AG04449 (cell line): ENCODE measurements around the gene TEKT3.

ENCODE experiments used
- CTCF ChIA-PET: fragments of 350-600 bp; formaldehyde crosslinking; extraction: SDS; loops from one replicate; lab custom pipeline; 2021; ENCODE audit warnings: antibody characterized with exemption; lab: Yijun Ruan, JAX
- POLR2A ChIA-PET: fragments of 400-600, 350-600 bp; formaldehyde crosslinking; extraction: SDS; loops from one replicate; lab custom pipeline; 2020; ENCODE audit warnings: antibody characterized with exemption, inconsistent platforms; lab: Yijun Ruan, JAX
- DNase-seq: peaks from one replicate; pipeline ENCODE4 v3.0.0-alpha.2; 2010; ENCODE audit warnings: low read depth, low spot score
- H3K4me3 ChIP-seq: 2 replicates; pipeline ENCODE4 v1.5.1; 2011; ENCODE audit warnings: low read depth, mild to moderate bottlenecking, control low read depth, low read length
- CTCF ChIP-seq: IDR thresholded peaks from one replicate; pipeline ENCODE4 v1.5.1; 2011; ENCODE audit warnings: mild to moderate bottlenecking, moderate library complexity, low read length, control low read depth, inconsistent platforms; ENCODE audit not compliant: insufficient read depth; ENCODE audit errors: missing control alignments

TEKT3 gene

GRCh38 chr17:15341385-15341849 is at the start of gene TEKT3:
TEKT3 (minus strand) TSS chr17:15341597; CDS start chr17:15331585, 10,012 bp downstream.
- DNase-seq: no peak
- peak within 1 kb of the TSS; percentile 57 for H3K4me3 ChIP-seq
- POLR2A ChIA-PET: no interaction called here
- CTCF ChIA-PET: interaction anchor here (0.6 to 1.0 kb wide), 2 partner anchors 116 to 182 kb away, joined by 3 read pairs; no protein-coding TSS in a partner anchor
- TF ChIP-seq CTCF: no peak

GRCh38 chr17:15388356-15389041 is 47.1 kb upstream of the TEKT3 start:
- H3K4me3 ChIP-seq: no peak overlapping the region
- POLR2A ChIA-PET: no interaction called here
- no peak for DNase-seq
- CTCF ChIA-PET: interaction anchor here (1.2 kb wide), 1 partner anchor 131 kb away, joined by 3 read pairs; no protein-coding TSS in a partner anchor
- TF ChIP-seq CTCF: no peak

DNA sequence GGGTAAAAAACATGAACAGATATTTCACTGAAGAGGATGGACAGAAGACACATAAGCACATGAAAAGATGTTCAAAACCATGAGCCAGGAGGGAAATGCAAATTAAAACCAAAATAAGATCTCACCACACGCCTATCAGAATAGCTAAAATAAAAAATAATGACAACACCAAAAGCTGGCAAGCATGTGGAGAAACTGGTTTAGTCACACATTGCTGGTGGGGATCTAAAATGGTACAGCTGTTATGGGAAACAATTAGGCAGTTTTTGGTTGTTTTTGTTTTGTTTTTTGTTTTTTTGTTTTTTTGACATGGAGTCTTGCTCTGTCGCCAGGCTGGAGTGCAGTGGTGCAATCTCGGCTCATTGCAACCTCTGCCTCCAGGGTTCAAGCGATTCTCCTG is 44.7 kb upstream of the TEKT3 start:
- no peak for TF ChIP-seq CTCF
- ChIA-PET POLR2A (no interaction called here), CTCF (no interaction called here)
- H3K4me3 ChIP-seq: no peak overlapping the region
- DNase-seq: no peak

GRCh38 chr17:15385305-15385704 is 43.9 kb upstream of the TEKT3 start:
- ChIA-PET CTCF (no interaction called here), POLR2A (no interaction called here)
- no peak for DNase-seq
- TF ChIP-seq CTCF: no peak
- H3K4me3 ChIP-seq: no peak overlapping the region

GRCh38 chr17:15384142-15384787 is 42.9 kb upstream of the TEKT3 start:
- POLR2A ChIA-PET: no interaction called here
- no peak overlapping the region for H3K4me3 ChIP-seq
- CTCF ChIA-PET: interaction anchor here (1.0 kb wide), 1 partner anchor 121 kb away, joined by 3 read pairs; no protein-coding TSS in a partner anchor
- TF ChIP-seq CTCF: no peak
- DNase-seq: no peak

DNA sequence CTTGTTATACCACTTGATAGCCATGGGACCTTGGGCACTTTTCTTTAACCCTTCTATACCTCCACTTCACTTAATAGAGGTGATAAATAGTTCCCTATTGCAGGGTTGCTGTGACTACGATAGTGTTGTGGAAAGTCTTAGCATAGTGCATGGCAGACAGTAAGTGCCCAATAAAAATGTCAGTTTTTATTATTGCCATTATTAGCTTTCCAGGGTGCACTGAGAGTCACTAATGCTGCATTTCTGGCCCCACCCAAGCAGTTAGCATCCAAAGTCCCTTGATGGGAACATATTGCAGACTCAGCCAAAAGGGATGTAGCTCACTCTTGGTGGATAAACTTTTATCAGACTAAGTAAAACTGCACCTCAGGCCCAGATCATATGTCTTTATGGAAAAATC is 41.5 kb upstream of the TEKT3 start:
- TF ChIP-seq CTCF: no peak
- CTCF ChIA-PET: interaction anchor here (2.0 kb wide), 1 partner anchor 120 kb away, joined by 7 read pairs; no protein-coding TSS in a partner anchor
- H3K4me3 ChIP-seq: no peak overlapping the region
- DNase-seq: no peak
- POLR2A ChIA-PET: no interaction called here
